WI38 (cell line): ENCODE results near the gene ZDHHC9.

Experiments used
- H3K4me3 ChIP-seq: 2 replicates; pipeline ENCODE4 v1.5.1; 2011; ENCODE audit warnings: low read depth, mild to moderate bottlenecking, control low read depth, low read length
- TF ChIP-seq, protein P1 (sequence below): IDR thresholded peaks from 2 replicates; pipeline ENCODE4 v1.5.1; 2012; ENCODE audit warnings: low read depth, mild to moderate bottlenecking, control low read depth, low read length

Gene ZDHHC9

DNA sequence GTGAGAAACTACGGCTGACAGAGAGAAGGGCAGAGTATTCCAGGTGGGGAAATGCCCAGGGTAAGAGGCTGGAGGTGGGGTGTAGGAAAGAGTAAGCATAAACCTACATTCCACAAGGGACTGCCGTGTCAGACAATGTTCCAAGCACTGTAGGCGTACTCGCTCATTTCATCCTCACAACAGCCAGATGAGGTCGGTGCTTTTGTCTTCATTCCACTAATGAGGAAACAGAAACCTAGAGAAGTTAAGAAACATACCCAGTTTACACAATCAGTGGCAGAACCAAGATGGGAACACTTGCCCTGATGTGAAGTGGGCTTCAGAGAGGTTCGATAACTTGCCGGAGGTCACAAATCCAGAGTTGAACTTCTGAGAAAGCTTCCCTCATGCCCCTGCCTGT lies 59.3 kb downstream of the ZDHHC9 start:
- H3K4me3 ChIP-seq = no peak overlapping the region

DNA sequence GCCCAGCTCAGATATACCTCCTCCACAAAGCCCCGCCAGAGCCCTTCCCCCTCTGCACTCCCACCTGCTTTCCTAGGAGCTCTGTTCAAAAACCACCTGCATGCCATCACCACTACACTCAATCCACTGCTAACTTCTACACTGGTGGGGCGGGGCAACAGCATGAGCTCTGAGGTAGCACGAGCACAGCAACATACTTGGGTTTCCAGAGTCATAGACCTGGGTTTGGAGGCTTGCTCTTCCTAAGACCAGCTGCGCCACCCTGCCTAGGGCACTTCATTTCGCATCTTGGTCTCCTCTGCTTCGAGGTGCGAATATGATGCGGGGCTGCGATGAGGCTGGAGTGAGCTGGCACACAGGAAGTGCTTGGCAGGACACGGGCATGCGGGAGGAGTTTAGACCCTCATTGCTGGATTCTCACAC lies 60.4 kb downstream of the ZDHHC9 start:
- TF ChIP-seq, protein P1, sequence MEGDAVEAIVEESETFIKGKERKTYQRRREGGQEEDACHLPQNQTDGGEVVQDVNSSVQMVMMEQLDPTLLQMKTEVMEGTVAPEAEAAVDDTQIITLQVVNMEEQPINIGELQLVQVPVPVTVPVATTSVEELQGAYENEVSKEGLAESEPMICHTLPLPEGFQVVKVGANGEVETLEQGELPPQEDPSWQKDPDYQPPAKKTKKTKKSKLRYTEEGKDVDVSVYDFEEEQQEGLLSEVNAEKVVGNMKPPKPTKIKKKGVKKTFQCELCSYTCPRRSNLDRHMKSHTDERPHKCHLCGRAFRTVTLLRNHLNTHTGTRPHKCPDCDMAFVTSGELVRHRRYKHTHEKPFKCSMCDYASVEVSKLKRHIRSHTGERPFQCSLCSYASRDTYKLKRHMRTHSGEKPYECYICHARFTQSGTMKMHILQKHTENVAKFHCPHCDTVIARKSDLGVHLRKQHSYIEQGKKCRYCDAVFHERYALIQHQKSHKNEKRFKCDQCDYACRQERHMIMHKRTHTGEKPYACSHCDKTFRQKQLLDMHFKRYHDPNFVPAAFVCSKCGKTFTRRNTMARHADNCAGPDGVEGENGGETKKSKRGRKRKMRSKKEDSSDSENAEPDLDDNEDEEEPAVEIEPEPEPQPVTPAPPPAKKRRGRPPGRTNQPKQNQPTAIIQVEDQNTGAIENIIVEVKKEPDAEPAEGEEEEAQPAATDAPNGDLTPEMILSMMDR = no peak
- H3K4me3 ChIP-seq = no peak overlapping the region

More for the DNA sequence above, 59.3 kb downstream of the ZDHHC9 start:
- TF ChIP-seq, protein P1 = no peak

DNA sequence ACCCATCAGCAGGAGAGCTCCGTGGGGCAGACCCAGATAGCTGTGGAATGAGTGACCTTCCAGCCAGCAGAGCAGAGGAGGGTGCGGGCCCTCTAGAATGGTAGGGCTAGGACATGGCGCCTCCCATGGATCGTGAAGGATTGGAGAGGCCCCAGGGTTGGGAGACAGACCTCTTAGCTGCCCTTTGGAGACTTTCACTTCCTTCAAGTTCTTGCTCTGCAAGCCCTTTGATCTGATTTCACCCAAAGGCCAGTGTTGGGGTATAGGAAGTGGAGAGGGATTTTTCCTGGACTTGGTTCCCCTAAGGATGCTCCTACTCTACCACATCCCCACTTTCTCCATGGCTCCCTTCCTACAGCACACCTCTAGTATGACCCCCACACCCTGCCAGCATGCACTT lies 61.0 kb downstream of the ZDHHC9 start:
- no peak overlapping the region for H3K4me3 ChIP-seq
- TF ChIP-seq, protein P1 = no peak

DNA sequence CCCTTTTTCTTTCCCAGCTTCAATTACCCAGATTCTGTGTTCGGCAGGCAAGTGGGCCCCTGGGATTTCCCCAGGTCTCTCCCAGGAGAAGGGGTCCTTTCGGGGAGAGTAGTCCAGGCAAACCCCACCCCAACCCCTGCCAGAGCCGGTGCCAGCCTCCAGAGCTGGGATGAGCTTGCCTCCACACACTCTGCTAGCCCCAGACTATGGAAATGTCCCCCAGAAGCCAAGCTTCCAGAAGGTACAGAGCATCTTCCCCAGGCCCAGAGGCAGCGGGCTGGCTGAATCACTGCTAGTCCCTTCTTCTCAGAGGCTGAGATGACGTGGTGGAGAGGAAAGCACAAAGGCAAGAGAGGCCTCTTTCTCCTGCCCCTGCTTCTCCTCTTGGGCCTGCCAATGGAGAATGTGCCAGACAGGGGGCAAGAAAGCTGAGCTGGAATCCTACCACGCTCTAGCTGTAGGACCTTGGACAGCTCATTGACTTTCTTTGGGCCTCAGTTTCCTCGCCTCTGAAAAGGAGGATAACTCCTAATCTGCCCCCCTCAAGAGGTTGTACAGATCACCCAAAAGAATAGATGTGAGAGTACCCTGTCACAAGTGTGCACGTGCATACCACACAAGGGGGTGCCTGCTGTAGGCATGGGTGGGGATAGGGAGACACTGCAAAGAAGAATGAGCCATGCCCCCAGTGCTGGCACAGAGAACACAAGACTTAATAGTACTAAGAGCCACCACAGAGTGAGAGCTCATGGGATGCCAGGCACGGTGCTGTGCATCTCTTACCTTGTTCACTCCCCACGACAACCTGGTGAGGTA lies 61.8 kb downstream of the ZDHHC9 start:
- TF ChIP-seq, protein P1 = no peak
- no peak overlapping the region for H3K4me3 ChIP-seq

DNA sequence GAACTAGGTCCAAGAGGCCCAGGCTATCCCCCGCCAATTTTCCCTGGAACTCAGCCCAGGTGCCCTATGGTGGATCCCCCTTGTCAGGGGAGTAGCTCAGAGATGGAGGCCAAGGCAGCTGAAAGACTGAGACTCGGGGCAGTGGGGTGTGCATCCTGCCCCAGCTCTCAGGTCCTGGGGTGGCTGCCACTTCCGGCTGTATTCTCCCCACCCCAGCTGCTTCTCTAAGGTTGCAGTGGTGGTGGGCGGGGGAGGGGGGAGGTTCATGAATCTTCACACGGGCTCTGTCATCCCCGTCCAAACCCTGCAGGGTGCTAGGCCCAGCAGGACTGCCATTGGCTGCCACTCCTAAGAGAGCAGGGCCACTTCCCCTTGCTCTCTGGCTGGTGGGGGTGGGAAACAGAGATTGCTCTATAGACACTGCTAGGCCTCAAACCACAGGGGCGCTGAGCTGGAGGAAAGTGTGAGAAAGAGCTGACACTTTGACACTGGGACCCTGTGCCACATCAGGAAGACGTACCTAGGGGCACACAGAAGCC lies 62.5 kb downstream of the ZDHHC9 start:
- H3K4me3 ChIP-seq = no peak overlapping the region
- TF ChIP-seq, protein P1 = no peak

DNA sequence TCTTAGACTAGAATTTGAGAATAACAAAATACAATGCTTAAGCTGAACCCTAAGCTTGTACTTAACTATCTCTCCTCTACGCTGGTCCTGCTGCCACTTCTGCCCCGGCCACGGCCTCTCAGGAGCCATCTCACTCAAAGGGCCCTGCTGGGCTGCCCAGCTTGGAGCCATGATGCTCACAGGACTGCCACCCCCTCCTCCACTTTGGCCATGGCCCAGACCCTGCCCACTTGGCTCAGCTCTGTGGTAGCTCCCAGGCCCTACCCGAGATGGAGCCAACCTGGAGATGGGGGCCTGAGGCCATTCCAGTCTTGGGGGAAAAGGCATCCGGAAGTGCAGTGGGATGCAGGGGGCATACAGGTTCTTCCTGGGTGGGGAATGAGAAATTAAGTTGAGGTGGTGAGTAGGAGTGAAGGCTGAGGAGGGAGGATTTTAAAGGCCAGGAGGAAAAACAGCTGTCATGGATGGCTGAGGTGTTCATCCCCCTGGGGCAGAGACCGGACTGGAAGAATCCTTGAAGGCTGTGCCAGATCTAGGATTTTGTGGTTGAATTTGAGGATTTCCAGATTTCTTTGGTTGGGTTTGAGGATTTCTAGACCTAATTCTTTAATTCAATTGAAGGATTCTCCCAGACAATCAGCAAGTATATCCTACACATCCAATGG lies 63.1 kb downstream of the ZDHHC9 start:
- no peak overlapping the region for H3K4me3 ChIP-seq
- TF ChIP-seq, protein P1 = no peak

DNA sequence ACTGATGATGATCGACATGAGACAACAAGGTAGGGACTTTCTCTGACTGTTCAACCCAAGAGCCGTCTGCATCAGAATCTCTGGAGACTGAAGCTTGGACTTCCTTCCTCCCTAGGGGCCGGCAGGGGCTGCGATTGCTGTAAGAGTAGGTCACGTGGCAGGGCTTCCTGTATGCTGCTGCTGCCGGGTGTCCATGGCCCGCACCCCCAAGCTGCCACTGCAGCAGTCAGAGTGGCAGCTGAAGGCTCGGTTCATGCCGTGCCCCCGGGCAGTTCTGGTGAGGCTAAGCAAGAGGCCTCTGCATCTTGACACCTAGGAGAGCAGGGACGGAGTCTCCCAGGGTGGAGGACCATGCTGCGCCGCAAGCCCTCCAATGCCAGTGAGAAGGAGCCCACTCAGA lies 63.9 kb downstream of the ZDHHC9 start, which contains the start of gene SASH3:
SASH3 (plus strand) TSS at position 203 of the 400 bp plus-strand sequence; CDS start at position 352, 149 bp downstream.
- TF ChIP-seq, protein P1 = no peak
- H3K4me3 ChIP-seq = no peak within 1 kb of the TSS
